ENCODE data around the gene TMEM143.

Gene TMEM143

DNA sequence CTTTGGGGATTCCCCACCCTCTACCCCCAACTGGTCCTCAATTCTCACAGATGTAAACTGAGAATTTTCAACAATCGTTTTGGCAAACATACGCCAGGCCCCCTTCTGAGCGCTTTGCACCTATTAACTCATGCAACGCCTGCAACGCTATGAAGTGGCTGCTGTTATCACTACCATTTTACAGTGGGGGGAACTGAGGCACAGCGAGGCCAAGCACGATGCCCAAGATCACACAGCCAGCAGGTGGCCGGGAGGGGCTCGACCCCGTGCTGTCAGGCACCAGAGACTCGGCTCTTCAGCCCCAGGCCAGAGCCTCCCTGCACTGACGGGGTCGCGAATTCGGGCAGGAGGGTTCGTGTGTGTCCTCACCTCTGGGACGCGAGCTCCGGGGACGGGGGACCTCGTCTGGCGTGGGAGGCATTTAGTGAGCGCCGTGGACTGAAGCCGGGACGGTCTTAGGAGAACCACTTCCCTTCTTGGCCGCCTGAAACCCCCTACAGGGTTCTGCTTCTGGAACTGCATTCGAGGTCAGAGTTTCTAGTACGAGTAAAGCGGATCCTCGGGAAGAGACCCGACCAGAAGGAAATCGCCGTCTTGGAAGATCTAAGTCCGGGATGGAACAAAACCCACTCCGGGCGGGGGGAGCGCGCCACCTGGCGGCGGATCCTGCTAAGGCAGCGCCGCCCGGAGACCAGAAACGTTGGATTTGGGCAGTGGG, 72.8 kb downstream of the TMEM143 start:
- DNase-seq: peak; percentile 43

DNA sequence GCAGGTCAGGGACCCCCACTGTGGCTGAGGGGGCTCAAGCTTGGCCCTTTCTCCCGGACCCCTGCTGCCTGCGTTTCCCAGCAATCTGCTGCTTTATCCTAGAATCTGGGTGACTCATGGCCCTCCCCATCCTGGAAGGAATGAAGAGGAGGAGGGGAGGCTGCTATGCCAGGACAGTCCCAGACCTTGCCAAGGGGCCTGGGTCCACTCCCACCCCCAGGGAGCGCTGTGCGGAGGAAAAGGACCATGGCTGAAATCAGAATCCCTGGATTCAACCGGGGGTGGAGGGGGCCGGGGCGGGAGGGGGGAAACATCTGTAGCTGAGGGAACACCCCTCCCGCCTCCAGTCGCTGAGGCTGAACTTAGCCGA, 73.4 kb downstream of the TMEM143 start:
- no peak for DNase-seq

DNA sequence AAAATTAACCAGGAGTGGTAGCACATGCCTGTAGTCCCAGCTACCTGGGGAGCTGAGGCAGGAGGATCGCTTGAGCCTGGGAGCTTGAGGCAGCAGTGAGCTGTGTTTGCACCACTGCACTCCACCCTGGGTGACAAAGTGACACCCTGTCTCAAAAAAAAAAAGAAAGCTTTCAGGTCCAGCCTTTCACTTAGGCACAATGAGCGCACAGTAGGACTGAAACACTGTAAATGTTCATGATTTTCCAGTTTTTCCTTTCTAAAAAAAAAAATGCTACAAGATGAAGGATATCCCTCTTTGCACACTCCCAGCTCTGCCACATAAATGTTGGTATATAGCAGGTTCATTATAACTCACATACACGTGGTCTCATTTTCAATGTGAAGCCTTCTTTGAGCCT, 76.0 kb downstream of the TMEM143 start:
- no peak for DNase-seq

DNA sequence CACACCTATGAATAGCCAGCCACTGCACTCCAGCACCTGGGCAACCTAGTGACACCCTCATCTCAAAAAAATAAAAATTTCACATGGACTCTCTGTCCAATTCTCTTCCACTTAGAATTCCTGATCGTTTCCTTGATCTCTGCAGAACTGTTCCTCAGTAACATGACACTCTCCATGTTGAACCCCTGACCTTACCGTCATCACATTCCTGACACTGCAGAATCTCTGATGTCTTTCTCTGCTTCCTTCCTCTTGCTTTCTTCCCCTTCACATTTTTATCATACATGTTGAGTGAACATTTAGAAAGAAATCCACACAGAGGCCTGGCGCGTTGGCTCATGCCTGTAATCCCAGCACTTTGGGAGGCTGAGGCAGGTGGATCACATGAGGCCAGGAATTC, 78.8 kb downstream of the TMEM143 start:
- no peak for DNase-seq

DNA sequence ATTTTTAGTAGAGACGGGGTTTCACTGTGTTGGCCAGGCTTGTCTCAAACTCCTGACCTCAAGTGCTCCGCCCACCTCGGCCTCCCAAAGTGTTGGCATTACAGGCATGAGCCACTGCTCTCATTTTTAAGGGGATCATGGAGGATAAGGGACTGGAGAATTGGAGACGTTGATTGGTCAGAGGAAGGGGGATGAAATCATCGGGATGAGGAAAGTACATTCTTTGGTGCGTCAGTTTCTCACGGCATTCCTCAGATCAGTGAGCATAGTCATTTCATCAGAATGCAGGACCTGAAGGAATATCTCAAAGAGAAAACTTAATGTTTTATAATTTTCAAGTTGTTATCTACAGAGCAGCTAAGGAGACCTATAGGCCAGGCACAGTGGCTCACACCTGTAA, 79.8 kb downstream of the TMEM143 start:
- DNase-seq: no peak
